Breast epithelium (tissue), 3 donors: Measurements from ENCODE around the gene SDHD.

Experiments used
- POLR2A ChIP-seq: fragments of 450-650 bp; IDR thresholded peaks from one replicate; pipeline ENCODE4 v1.6.1; 2016; ENCODE audit warnings: antibody characterized with exemption, mild to moderate bottlenecking, moderate library complexity
- TF ChIP-seq, protein P1 (sequence below), 3 donors: fragments of 450-650 bp; IDR thresholded peaks; one replicate each; pipeline ENCODE4 v1.5.1; 2016 to 2017; ENCODE audit warnings: antibody characterized with exemption in 3 of 3, mild to moderate bottlenecking in 3 of 3, moderate library complexity in 3 of 3

GRCh38 chr11:112057170-112057569 lies 29.5 kb upstream of the SDHD start:
- TF ChIP-seq POLR2A = no peak
- TF ChIP-seq, protein P1, sequence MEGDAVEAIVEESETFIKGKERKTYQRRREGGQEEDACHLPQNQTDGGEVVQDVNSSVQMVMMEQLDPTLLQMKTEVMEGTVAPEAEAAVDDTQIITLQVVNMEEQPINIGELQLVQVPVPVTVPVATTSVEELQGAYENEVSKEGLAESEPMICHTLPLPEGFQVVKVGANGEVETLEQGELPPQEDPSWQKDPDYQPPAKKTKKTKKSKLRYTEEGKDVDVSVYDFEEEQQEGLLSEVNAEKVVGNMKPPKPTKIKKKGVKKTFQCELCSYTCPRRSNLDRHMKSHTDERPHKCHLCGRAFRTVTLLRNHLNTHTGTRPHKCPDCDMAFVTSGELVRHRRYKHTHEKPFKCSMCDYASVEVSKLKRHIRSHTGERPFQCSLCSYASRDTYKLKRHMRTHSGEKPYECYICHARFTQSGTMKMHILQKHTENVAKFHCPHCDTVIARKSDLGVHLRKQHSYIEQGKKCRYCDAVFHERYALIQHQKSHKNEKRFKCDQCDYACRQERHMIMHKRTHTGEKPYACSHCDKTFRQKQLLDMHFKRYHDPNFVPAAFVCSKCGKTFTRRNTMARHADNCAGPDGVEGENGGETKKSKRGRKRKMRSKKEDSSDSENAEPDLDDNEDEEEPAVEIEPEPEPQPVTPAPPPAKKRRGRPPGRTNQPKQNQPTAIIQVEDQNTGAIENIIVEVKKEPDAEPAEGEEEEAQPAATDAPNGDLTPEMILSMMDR (IDR thresholded peaks at IDR 0.05) = no peak
